ENCODE measurements around the gene OR6J1. TPM values are rescaled to one million over a fixed set of nuclear protein-coding genes. Genes with fewer than 3 reads are reported as not detected.

The OR6J1 gene
- total RNA-seq, 4 donors from 2014 or later, result 0.12 TPM; not detected in 3

- WGBS, 2 donors (ENCODE audit: low coverage in 1 of 2), result 86 to 100% methylated on average over 1 to 3 of the region's 3 CpGs
- Histone ChIP-seq H3K36me3 (no peaks in the 10 kb centered on the region), H3K9me3 (no peaks in the 10 kb centered on the region), H3K27ac (no peak overlapping the region), H3K27me3 (no peaks in the 10 kb centered on the region), H3K4me1 (no peaks in the 10 kb centered on the region), H3K4me3 (no peak overlapping the region)
- TF ChIP-seq, protein P1, sequence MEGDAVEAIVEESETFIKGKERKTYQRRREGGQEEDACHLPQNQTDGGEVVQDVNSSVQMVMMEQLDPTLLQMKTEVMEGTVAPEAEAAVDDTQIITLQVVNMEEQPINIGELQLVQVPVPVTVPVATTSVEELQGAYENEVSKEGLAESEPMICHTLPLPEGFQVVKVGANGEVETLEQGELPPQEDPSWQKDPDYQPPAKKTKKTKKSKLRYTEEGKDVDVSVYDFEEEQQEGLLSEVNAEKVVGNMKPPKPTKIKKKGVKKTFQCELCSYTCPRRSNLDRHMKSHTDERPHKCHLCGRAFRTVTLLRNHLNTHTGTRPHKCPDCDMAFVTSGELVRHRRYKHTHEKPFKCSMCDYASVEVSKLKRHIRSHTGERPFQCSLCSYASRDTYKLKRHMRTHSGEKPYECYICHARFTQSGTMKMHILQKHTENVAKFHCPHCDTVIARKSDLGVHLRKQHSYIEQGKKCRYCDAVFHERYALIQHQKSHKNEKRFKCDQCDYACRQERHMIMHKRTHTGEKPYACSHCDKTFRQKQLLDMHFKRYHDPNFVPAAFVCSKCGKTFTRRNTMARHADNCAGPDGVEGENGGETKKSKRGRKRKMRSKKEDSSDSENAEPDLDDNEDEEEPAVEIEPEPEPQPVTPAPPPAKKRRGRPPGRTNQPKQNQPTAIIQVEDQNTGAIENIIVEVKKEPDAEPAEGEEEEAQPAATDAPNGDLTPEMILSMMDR (IDR thresholded peaks at IDR 0.05), result no peak
- TF ChIP-seq EP300 (IDR thresholded peaks at IDR 0.05) (no peak), POLR2AphosphoS5 (IDR thresholded peaks at IDR 0.05) (no peak), POLR2A (IDR thresholded peaks at IDR 0.05) (no peak)
- ATAC-seq, result no peak
These were observed 14.1 kb downstream of the OR6J1 start for GRCh38 chr14:22630066-22630465.

- ATAC-seq, result no peak
- no peaks in the 10 kb centered on the region for H3K4me1 ChIP-seq
- no peaks in the 10 kb centered on the region for H3K9me3 ChIP-seq
- H3K4me3 ChIP-seq, result no peak overlapping the region
- no peaks in the 10 kb centered on the region for H3K27me3 ChIP-seq
- no peaks in the 10 kb centered on the region for H3K36me3 ChIP-seq
- TF ChIP-seq EP300 (IDR thresholded peaks at IDR 0.05) (no peak), POLR2AphosphoS5 (IDR thresholded peaks at IDR 0.05) (no peak), POLR2A (IDR thresholded peaks at IDR 0.05) (no peak)
- TF ChIP-seq, protein P1 (IDR thresholded peaks at IDR 0.05), result no peak
- 44 to 58% methylated on average over 4 to 5 of the region's 5 CpGs for WGBS, 2 donors (ENCODE audit: low coverage in 1 of 2)
- H3K27ac ChIP-seq, result no peak overlapping the region
These were observed 14.8 kb downstream of the OR6J1 start for GRCh38 chr14:22629361-22629760.

DNA sequence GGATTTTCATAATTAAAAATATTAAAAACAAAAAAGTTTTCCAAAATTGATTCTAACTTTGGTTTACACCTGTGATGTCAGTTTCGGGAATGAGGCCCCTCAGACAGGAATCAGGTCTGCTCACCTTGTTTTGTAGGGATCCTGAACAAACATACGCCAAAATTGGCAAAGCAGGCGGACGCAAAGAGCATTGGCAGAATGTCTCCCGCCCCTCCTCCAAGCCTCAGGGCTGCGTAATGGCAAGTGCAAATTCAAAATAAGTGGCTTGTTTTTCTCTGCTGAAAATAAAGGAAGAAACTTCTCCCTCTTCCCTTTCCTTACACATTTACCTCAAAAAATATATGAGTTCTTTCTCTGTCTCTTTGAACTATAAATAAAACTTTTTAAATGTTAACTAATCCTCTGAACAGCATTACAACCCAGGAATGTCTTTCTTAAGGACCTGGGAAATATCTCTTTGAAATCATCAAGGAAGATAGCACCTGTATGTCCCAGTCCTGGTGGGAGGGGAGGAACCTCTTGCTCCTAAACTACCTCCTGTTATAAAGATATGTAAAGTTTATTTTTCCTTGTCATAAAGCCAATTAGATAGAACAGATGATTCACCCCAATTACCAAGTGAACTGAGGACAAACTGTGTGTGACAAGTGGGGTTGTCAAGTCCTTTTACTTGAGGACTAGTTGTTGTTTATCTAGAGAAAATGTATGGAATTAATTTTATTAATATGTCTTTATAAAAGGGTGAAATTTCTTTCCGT, 16.5 kb downstream of the OR6J1 start:
- no peak overlapping the region for H3K4me3 ChIP-seq
- no peak for ATAC-seq
- TF ChIP-seq EP300 (IDR thresholded peaks at IDR 0.05) (no peak), POLR2AphosphoS5 (IDR thresholded peaks at IDR 0.05) (no peak), POLR2A (IDR thresholded peaks at IDR 0.05) (no peak)
- TF ChIP-seq, protein P1 (IDR thresholded peaks at IDR 0.05), result no peak
- no peaks in the 10 kb centered on the region for H3K4me1 ChIP-seq
- H3K27me3 ChIP-seq, result no peaks in the 10 kb centered on the region
- no peak overlapping the region for H3K27ac ChIP-seq
- no peaks in the 10 kb centered on the region for H3K9me3 ChIP-seq
- WGBS, 2 donors (ENCODE audit: low coverage in 1 of 2), result 49 to 66% methylated on average over 6 to 7 of the region's 7 CpGs
- no peaks in the 10 kb centered on the region for H3K36me3 ChIP-seq

- H3K4me1 ChIP-seq, result no peaks in the 10 kb centered on the region
- TF ChIP-seq POLR2A (IDR thresholded peaks at IDR 0.05) (no peak), POLR2AphosphoS5 (IDR thresholded peaks at IDR 0.05) (no peak), EP300 (IDR thresholded peaks at IDR 0.05) (no peak)
- TF ChIP-seq, protein P1 (IDR thresholded peaks at IDR 0.05), result no peak
- 80 to 82% methylated on average over 6 of the region's 6 CpGs for WGBS, 2 donors (ENCODE audit: low coverage in 1 of 2)
These were observed 17.6 kb downstream of the OR6J1 start for GRCh38 chr14:22626590-22626989.

GRCh38 chr14:22623047-22623446, 21.1 kb downstream of the OR6J1 start:
- H3K4me1 ChIP-seq, result no peaks in the 10 kb centered on the region
- H3K27me3 ChIP-seq, result no peaks in the 10 kb centered on the region
- TF ChIP-seq, protein P1 (IDR thresholded peaks at IDR 0.05), result no peak
- no peak for TF ChIP-seq POLR2AphosphoS5 (IDR thresholded peaks at IDR 0.05)
- TF ChIP-seq EP300 (IDR thresholded peaks at IDR 0.05), result no peak
- no peak for TF ChIP-seq POLR2A (IDR thresholded peaks at IDR 0.05)
- H3K27ac ChIP-seq, result no peak overlapping the region
- ATAC-seq, result no peak
- 17 to 37% methylated on average over 2 of the region's 2 CpGs for WGBS, 2 donors (ENCODE audit: low coverage in 1 of 2)
- no peak overlapping the region for H3K4me3 ChIP-seq
- no peaks in the 10 kb centered on the region for H3K36me3 ChIP-seq
- peaks cover 0 to 3% (median 0%) of the 10 kb centered on the region in 3 donors for H3K9me3 ChIP-seq

More at GRCh38 chr14:22626590-22626989, 17.6 kb downstream of the OR6J1 start:
- Histone ChIP-seq H3K27me3 (no peaks in the 10 kb centered on the region), H3K4me3 (no peak overlapping the region), H3K9me3 (no peaks in the 10 kb centered on the region), H3K27ac (no peak overlapping the region), H3K36me3 (no peaks in the 10 kb centered on the region)
- no peak for ATAC-seq

Measured in gastroesophageal sphincter (tissue), 4 donors.